ENCODE measurements around the gene IKZF1.
A peak's percentile ranks its signal among the peaks of the same experiment; 100 is the strongest.

The IKZF1 gene

GRCh38 chr7:50379539-50379938 is 75.0 kb downstream of the IKZF1 start:
- no peak for DNase-seq

GRCh38 chr7:50382455-50382854 is 77.9 kb downstream of the IKZF1 start:
- no peak for DNase-seq

GRCh38 chr7:50387351-50387750 is 82.8 kb downstream of the IKZF1 start:
- no peak for DNase-seq

GRCh38 chr7:50389961-50390360 is 85.4 kb downstream of the IKZF1 start:
- DNase-seq: no peak

- DNase-seq: no peak
Observed at GRCh38 chr7:50391386-50391785, 86.9 kb downstream of the IKZF1 start.

GRCh38 chr7:50393076-50393475 is 88.6 kb downstream of the IKZF1 start:
- peak; percentile 58 for DNase-seq

- DNase-seq: peak; percentile 83
Observed at GRCh38 chr7:50393547-50394252, 89.2 kb downstream of the IKZF1 start.

- DNase-seq: no peak
Observed at GRCh38 chr7:50394315-50394714, 89.8 kb downstream of the IKZF1 start.

GRCh38 chr7:50396856-50397255 is 92.3 kb downstream of the IKZF1 start:
- no peak for DNase-seq

- DNase-seq: no peak
Observed at GRCh38 chr7:50397320-50397970, 92.9 kb downstream of the IKZF1 start.

- no peak for DNase-seq
Observed at GRCh38 chr7:50397971-50398324, 93.4 kb downstream of the IKZF1 start.

GRCh38 chr7:50399206-50399605 is 94.7 kb downstream of the IKZF1 start:
- DNase-seq: no peak

- no peak for DNase-seq
Observed at GRCh38 chr7:50399635-50400034, 95.1 kb downstream of the IKZF1 start.

- no peak for DNase-seq
Observed at GRCh38 chr7:50400114-50400513, 95.6 kb downstream of the IKZF1 start.

- no peak for DNase-seq
Observed at GRCh38 chr7:50404392-50404791, 99.9 kb downstream of the IKZF1 start.

- no peak for DNase-seq
Observed at GRCh38 chr7:50405221-50405620, 100.7 kb downstream of the IKZF1 start.

- DNase-seq: no peak
Observed at GRCh38 chr7:50406935-50407334, 102.4 kb downstream of the IKZF1 start.

- DNase-seq: no peak
Observed at GRCh38 chr7:50409856-50410745, 105.6 kb downstream of the IKZF1 start.

GRCh38 chr7:50411332-50411731 is 106.8 kb downstream of the IKZF1 start:
- DNase-seq: no peak

- no peak for DNase-seq
Observed at GRCh38 chr7:50412973-50413372, 108.5 kb downstream of the IKZF1 start.

GRCh38 chr7:50413561-50413960 is 109.0 kb downstream of the IKZF1 start:
- DNase-seq: no peak

- no peak for DNase-seq
Observed at GRCh38 chr7:50415844-50416364, 111.4 kb downstream of the IKZF1 start.

GRCh38 chr7:50416527-50417182 is 112.1 kb downstream of the IKZF1 start:
- DNase-seq: no peak
